ENCODE results near the gene TBL3. TPM values are rescaled to one million over a fixed set of nuclear protein-coding genes. Genes with fewer than 3 reads are reported as not detected.

Gene TBL3
- total RNA-seq, 1 experiment from 2014 or later: 73.4 TPM

- no peak for DNase-seq (ENCODE audit: low spot score)
- H3K27me3 Mint-ChIP-seq (ENCODE audit: low read depth): peaks cover 67% of the 10 kb centered on the region
- no peak overlapping the region for H3K4me3 Mint-ChIP-seq
- peaks cover 3% of the 10 kb centered on the region for H3K9me3 Mint-ChIP-seq
- H3K36me3 Mint-ChIP-seq: no peaks in the 10 kb centered on the region
- peaks cover 23% of the 10 kb centered on the region for H3K4me1 Mint-ChIP-seq
- H3K27ac Mint-ChIP-seq: no peak overlapping the region
- TF ChIP-seq ZNF423 (CRISPR knock-in tag; IDR thresholded peaks at IDR 0.05) (no peak), GTF2I (CRISPR knock-in tag; conservative IDR thresholded peaks at IDR 0.05) (no peak), ZNF281 (CRISPR knock-in tag; IDR thresholded peaks at IDR 0.05) (no peak), NFATC4 (CRISPR knock-in tag; IDR thresholded peaks at IDR 0.05) (no peak), AR (CRISPR knock-in tag; IDR thresholded peaks at IDR 0.05) (no peak), USF1 (CRISPR knock-in tag; IDR thresholded peaks at IDR 0.05) (no peak), GABPB1 (CRISPR knock-in tag; IDR thresholded peaks at IDR 0.05) (no peak), FOXK1 (CRISPR knock-in tag; IDR thresholded peaks at IDR 0.05) (no peak), FOXP1 (CRISPR knock-in tag; IDR thresholded peaks at IDR 0.05; ENCODE audit: borderline replicate concordance) (no peak), NFE2L1 (CRISPR knock-in tag; IDR thresholded peaks at IDR 0.05) (no peak)
- TF ChIP-seq, protein P1, sequence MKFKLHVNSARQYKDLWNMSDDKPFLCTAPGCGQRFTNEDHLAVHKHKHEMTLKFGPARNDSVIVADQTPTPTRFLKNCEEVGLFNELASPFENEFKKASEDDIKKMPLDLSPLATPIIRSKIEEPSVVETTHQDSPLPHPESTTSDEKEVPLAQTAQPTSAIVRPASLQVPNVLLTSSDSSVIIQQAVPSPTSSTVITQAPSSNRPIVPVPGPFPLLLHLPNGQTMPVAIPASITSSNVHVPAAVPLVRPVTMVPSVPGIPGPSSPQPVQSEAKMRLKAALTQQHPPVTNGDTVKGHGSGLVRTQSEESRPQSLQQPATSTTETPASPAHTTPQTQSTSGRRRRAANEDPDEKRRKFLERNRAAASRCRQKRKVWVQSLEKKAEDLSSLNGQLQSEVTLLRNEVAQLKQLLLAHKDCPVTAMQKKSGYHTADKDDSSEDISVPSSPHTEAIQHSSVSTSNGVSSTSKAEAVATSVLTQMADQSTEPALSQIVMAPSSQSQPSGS (CRISPR knock-in tag; IDR thresholded peaks at IDR 0.05; ENCODE audit: borderline replicate concordance, low read depth): no peak
- TF ChIP-seq, protein P2, sequence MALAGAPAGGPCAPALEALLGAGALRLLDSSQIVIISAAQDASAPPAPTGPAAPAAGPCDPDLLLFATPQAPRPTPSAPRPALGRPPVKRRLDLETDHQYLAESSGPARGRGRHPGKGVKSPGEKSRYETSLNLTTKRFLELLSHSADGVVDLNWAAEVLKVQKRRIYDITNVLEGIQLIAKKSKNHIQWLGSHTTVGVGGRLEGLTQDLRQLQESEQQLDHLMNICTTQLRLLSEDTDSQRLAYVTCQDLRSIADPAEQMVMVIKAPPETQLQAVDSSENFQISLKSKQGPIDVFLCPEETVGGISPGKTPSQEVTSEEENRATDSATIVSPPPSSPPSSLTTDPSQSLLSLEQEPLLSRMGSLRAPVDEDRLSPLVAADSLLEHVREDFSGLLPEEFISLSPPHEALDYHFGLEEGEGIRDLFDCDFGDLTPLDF (CRISPR knock-in tag; IDR thresholded peaks at IDR 0.05): no peak
- TF ChIP-seq, protein P3, sequence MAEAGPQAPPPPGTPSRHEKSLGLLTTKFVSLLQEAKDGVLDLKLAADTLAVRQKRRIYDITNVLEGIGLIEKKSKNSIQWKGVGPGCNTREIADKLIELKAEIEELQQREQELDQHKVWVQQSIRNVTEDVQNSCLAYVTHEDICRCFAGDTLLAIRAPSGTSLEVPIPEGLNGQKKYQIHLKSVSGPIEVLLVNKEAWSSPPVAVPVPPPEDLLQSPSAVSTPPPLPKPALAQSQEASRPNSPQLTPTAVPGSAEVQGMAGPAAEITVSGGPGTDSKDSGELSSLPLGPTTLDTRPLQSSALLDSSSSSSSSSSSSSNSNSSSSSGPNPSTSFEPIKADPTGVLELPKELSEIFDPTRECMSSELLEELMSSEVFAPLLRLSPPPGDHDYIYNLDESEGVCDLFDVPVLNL (CRISPR knock-in tag; IDR thresholded peaks at IDR 0.05; ENCODE audit: borderline replicate concordance, low read depth): no peak
- TF ChIP-seq, protein P4, sequence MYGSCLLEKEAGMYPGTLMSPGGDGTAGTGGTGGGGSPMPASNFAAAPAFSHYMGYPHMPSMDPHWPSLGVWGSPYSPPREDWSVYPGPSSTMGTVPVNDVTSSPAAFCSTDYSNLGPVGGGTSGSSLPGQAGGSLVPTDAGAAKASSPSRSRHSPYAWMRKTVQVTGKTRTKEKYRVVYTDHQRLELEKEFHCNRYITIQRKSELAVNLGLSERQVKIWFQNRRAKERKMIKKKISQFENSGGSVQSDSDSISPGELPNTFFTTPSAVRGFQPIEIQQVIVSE (CRISPR knock-in tag; IDR thresholded peaks at IDR 0.05; ENCODE audit: borderline replicate concordance): no peak
- CTCF ChIA-PET: interaction anchor here (0.6 to 1.8 kb wide), 3 partner anchors 10 to 38 kb away, joined by 3 to 7 read pairs (median 4); partner anchors contain the start of gene RPS2
- POLR2A ChIA-PET: interaction anchor here (1.0 kb wide), 1 partner anchor 17 kb away, joined by 3 read pairs; no protein-coding TSS in a partner anchor
- no peak for ATAC-seq
Measured at GRCh38 chr16:1926271-1926670, 45.6 kb upstream of the TBL3 start.
